Activated naive CD8-positive, alpha-beta T cell treated with anti-CD3 and anti-CD28 coated beads, Interleukin-2, amount 50 U/mL, for 24 hours (primary cell): Measurements from ENCODE around the gene ATMIN.

ENCODE experiments used
- ATAC-seq: fragments of 150-1000 bp; cut with Tn5 transposase; one replicate; pipeline ENCODE4 v1.10.0; 2021
- DNase-seq: peaks from one replicate; pipeline ENCODE4 v3.0.0; 2021
- H3K27ac Mint-ChIP-seq: one replicate; pipeline ENCODE4 v1.8.0; 2021; ENCODE audit warnings: mild to moderate bottlenecking, mixed read lengths
- H3K27me3 Mint-ChIP-seq: one replicate; pipeline ENCODE4 v1.8.0; 2021; ENCODE audit warnings: mixed read lengths
- H3K36me3 Mint-ChIP-seq: one replicate; pipeline ENCODE4 v1.8.0; 2021; ENCODE audit warnings: low read depth, mixed read lengths
- H3K4me1 Mint-ChIP-seq: one replicate; pipeline ENCODE4 v1.8.0; 2021; ENCODE audit warnings: mixed read lengths
- H3K4me3 Mint-ChIP-seq: one replicate; pipeline ENCODE4 v1.8.0; 2021; ENCODE audit warnings: mild to moderate bottlenecking, moderate library complexity, mixed read lengths
- H3K9me3 Mint-ChIP-seq: one replicate; pipeline ENCODE4 v1.8.0; 2021; ENCODE audit warnings: mixed read lengths

ATMIN gene

DNA sequence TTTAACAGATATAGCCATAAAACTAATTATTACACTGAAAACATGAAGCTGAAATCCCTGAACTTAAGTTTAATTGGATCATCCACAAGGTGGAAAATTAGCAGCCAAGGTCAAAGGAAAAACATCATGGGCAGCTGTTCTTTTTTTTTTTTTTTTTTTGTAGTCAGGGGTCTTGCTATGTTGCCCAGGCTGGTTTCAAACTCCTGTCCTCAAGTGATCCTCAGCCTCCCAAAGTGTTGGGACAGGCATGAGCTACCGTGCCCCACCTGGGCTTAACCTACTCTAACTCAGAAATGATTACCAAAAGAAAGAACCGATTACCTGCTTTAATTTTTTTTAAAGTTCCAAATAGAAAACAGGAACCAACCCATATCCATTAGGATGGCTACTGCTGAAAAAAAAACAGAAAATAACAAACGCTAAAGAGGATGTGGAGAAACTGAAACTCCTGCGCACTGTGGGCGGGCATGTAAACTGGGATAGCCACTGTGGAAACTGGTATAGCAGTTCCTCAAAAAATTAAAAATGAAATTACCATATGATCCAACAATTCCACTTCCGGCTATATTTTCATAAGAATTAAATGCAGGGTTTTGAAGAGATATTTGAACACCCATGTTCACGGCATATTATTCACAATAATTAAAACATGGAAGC is 37.5 kb upstream of the ATMIN start:
- Mint-ChIP-seq H3K4me3 (peak overlapping the region; percentile 50), H3K9me3 (no peaks in the 10 kb centered on the region), H3K4me1 (peaks cover 65% of the 10 kb centered on the region), H3K27me3 (no peaks in the 10 kb centered on the region), H3K27ac (peak overlapping the region; percentile 61), H3K36me3 (peaks cover 48% of the 10 kb centered on the region)
- ATAC-seq (no peak), DNase-seq (no peak)

DNA sequence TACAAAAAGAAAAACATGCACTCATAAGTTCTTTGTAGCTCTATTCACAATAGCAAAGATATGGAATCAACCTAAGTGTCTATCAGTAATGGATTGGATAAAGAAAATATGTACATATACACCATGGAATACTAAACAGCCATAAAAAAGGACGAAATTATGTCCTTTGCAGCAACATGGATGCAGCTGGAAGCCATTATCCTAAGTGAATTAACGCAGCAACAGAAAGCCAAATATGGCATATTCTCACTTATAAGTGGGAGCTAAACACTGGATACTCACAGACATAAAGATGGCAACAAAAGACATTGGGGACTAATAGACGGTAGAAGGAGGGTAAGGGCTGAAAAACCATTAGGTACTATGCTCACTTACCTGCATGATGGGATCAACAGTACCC is 34.8 kb upstream of the ATMIN start:
- peaks cover 83% of the 10 kb centered on the region for H3K4me1 Mint-ChIP-seq
- H3K36me3 Mint-ChIP-seq, result peaks cover 28% of the 10 kb centered on the region
- DNase-seq, result no peak
- ATAC-seq, result no peak
- H3K27me3 Mint-ChIP-seq, result no peaks in the 10 kb centered on the region
- no peaks in the 10 kb centered on the region for H3K9me3 Mint-ChIP-seq
- H3K27ac Mint-ChIP-seq, result no peak overlapping the region
- no peak overlapping the region for H3K4me3 Mint-ChIP-seq

DNA sequence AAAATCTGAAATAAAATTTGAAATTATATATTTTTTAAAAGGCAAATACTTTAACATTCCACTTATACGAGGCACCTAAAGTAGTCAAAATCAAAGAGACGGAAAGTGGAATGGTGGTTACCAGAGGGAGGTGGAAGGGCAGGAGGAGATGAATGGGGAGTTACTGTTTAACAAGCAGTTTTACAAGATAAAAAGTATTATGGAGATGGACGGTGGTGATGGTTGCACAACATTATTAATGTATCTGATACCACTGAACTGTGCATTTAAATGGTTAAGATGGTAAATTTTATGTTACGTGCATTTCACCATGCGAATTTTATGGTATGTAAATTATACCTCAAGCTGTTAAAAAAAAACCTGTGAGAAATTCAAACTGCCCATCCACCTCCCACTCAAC is 34.3 kb upstream of the ATMIN start:
- no peaks in the 10 kb centered on the region for H3K9me3 Mint-ChIP-seq
- no peak overlapping the region for H3K4me3 Mint-ChIP-seq
- no peak for DNase-seq
- H3K36me3 Mint-ChIP-seq, result peaks cover 29% of the 10 kb centered on the region
- H3K4me1 Mint-ChIP-seq, result peaks cover 87% of the 10 kb centered on the region
- H3K27ac Mint-ChIP-seq, result no peak overlapping the region
- no peaks in the 10 kb centered on the region for H3K27me3 Mint-ChIP-seq
- ATAC-seq, result no peak

DNA sequence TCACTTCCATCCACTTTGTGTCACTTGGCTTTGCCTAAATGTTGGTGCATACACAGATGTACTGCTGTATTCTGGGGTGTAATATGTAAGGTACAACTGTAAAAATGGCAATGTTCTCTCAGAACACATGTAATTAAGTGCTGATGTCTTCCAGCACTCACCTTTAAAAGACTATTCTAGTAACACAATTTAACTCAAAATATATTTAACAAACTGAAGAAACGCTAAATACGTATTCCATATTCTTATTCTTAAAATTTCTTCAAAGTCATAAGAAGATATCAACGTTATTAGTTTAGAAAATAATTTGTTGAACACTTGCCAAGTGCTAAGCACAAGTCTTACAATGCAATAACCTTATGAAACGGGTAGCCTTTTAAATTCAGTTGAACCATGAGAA is 32.6 kb upstream of the ATMIN start:
- H3K36me3 Mint-ChIP-seq, result peaks cover 25% of the 10 kb centered on the region
- H3K4me3 Mint-ChIP-seq, result peak overlapping the region; percentile 98
- no peaks in the 10 kb centered on the region for H3K9me3 Mint-ChIP-seq
- peak overlapping the region; percentile 87 for H3K27ac Mint-ChIP-seq
- DNase-seq (no peak), ATAC-seq (no peak)
- peaks cover 85% of the 10 kb centered on the region for H3K4me1 Mint-ChIP-seq
- H3K27me3 Mint-ChIP-seq, result peaks cover 7% of the 10 kb centered on the region

DNA sequence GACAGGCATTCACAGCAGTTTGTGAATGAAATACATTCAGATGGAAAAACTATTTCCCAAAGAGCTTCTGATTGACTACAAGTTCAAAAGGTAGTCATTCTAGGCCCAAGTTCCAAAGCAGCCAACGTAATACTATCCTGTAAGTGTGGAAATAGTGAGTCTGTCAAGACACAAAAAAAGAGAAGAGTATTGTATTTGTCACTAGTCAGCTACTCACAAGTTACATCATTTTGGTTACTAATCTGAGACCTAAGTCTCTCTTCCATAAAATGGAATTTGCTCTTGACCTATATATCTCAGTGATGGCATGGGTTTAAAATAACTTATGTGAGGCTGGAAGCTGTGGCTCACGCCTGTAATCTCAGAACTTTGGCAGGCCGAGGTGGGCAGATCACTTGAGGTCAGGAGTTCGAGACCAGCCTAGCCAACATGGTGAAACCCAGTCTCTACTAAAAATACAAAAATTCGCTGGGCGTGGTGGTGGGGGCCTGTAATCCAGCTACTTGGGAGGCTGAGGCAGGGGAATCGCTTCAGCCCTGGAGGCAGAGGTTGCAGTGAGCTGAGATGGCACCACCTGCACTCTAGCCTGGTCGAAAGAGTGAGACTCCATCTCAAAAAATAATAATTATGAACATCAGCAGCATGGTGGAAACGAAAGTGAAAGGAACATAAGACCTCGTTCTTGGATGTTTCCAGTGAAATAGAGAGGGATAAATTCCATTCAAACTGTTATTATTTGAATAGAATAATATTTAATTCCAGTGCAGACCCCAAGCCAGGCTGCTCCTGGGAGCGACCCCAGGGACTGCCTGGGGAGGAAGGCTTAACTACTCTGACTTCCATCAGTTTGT is 31.8 kb upstream of the ATMIN start:
- H3K9me3 Mint-ChIP-seq, result no peaks in the 10 kb centered on the region
- ATAC-seq, result peak; percentile 14
- H3K4me3 Mint-ChIP-seq, result peak overlapping the region; percentile 98
- no peak for DNase-seq
- peaks cover 84% of the 10 kb centered on the region for H3K4me1 Mint-ChIP-seq
- peaks cover 23% of the 10 kb centered on the region for H3K36me3 Mint-ChIP-seq
- peak overlapping the region; percentile 87 for H3K27ac Mint-ChIP-seq
- peaks cover 7% of the 10 kb centered on the region for H3K27me3 Mint-ChIP-seq

DNA sequence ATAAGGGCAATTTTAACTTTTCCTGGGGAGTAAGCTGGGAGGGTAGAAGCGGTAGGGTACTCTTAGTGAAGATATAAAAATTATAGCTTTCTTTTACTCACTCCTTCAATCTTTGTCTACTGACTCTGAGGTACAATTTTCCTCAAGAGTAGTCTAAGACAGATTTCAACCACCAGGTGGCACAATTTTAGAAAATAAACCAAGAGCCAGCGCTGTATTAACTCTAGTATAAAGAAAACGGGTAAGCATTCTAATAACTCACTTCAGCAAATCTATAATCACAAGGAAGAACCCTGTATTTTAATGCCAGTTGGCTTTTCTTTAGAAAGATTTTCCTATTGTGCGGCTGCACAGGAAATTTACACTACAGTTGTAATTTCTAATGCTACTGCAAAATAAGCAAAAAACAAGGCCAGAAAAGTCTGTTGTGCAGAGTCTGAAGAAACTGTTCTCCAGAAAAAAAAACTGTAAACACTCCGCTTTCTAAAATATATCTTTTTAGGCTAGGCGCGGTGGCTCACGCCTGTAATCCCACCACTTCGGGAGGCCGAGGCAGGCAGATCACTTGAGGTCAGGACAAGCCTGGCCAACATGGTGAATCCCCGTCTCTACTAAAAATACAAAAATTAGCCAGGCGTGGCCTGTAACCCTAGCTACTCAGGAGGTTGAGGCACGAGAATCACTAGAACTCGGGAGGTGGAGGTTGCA is 30.8 kb upstream of the ATMIN start:
- peaks cover 78% of the 10 kb centered on the region for H3K4me1 Mint-ChIP-seq
- DNase-seq (no peak), ATAC-seq (no peak)
- H3K27me3 Mint-ChIP-seq, result peaks cover 7% of the 10 kb centered on the region
- H3K4me3 Mint-ChIP-seq, result peak overlapping the region; percentile 98
- H3K36me3 Mint-ChIP-seq, result peaks cover 21% of the 10 kb centered on the region
- H3K27ac Mint-ChIP-seq, result peak overlapping the region; percentile 87
- H3K9me3 Mint-ChIP-seq, result no peaks in the 10 kb centered on the region

DNA sequence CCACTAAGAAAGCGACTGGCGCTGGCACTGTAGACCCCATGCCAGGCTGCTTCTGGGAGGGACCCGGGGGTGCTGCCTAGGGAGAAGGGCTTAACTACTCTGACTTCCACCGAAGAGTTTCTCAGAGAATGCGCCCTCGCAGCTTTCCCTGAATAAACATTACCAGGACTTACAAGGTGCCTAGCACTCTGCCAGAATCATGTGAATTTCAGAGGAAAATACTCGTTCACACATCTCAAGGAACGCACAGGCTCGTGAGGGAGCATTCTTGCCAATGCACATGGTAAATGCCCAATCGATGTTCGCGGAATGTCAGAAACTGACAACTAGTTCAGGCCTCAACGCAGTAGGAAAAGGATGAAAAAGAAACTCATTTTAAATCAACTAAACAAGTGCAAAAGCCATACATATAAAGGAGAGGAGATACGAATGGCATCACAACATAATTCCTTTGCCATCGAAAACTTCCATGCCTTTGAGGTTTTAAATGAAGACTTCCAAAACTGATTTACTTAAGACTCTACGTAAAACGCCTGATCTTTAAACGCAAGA is 30.0 kb upstream of the ATMIN start:
- peaks cover 23% of the 10 kb centered on the region for H3K36me3 Mint-ChIP-seq
- no peaks in the 10 kb centered on the region for H3K9me3 Mint-ChIP-seq
- ATAC-seq (no peak), DNase-seq (no peak)
- peak overlapping the region; percentile 100 for H3K27ac Mint-ChIP-seq
- peak overlapping the region; percentile 98 for H3K4me3 Mint-ChIP-seq
- H3K4me1 Mint-ChIP-seq, result peaks cover 72% of the 10 kb centered on the region
- peaks cover 7% of the 10 kb centered on the region for H3K27me3 Mint-ChIP-seq

DNA sequence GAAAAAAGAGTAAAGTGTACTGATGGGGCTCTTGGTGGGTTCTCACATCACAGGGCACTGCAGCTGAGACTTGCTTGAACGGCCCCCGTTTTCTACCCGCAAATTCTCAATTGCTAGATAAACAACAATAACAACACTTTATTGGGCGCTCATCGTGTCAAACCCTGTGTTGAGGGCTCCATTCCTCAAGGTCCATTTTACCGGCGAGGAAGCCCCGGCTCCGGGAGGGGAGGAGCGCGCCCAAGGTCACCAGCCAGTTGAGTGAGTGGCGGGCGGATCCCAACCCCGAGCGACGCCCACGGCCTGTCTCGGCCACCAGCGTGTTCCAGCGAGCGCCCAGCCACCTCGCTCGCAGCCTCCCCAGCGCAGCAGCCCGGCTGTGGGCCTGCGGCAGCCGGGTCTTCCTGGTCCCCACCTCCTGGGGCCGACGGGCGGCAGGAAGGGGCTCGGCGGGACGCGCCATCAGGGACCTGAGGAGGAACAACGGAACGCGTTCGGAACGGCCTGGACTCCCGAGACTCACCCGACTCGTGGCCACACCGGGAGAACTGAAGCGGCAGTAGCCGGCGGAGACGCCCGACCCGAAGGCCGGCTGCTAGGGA is 29.3 kb upstream of the ATMIN start:
- H3K27me3 Mint-ChIP-seq, result peaks cover 7% of the 10 kb centered on the region
- DNase-seq (peak; percentile 78), ATAC-seq (peak; percentile 30)
- H3K27ac Mint-ChIP-seq, result peak overlapping the region; percentile 100
- no peaks in the 10 kb centered on the region for H3K9me3 Mint-ChIP-seq
- H3K36me3 Mint-ChIP-seq, result peaks cover 28% of the 10 kb centered on the region
- peaks cover 66% of the 10 kb centered on the region for H3K4me1 Mint-ChIP-seq
- H3K4me3 Mint-ChIP-seq, result peak overlapping the region; percentile 98

DNA sequence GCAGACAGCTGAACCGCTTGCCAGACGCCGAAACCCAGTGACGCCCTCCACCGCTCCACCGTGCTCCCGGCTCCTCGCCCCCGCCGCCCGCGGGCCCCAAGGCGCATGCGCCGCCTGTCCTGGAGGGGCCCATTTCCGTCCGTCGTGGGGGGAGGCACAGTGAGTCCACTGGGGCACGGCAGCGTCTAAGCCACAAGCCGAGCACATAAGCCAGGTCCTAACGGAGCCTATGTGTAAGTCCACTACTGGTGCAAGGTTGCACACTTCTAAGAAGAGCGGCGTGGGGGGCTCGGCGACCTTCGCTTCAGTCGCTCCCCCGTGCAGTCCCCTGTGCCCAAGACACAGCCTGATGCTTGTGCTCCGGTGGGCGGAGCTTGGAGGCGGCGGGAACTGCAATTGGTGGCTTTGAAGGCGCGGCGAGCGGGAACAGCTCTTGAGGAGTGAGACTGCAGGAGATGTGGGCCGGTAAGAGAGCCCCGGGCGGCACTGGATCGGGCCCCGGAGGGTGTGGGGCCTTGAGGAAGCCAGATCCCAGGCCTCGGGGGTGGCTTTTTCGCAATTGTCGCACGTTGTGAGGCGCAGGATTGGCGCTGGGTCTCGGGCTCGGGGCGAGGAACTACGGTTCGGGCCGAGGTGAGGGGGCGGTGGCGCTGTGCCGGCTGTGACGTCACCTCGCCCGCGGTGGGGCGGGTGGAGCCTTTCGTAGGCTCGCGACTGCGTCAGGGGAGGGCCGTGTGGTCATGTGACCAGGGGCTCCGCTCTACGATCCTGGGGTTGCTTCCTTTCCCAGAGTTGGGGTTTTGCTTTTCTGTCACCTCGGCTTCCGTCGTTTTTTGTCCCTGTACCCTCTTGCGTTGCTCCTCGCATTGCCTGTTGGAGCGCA is 28.6 kb upstream of the ATMIN start, which contains the start of the genes CENPN and CMC2:
CENPN (plus strand) TSS at position 402 of the 883 bp plus-strand sequence. CDS start 4,726 bp downstream, outside the sequence.
CMC2 (minus strand) TSS at position 73 of the 883 bp plus-strand sequence. CDS start 9,491 bp downstream, outside the sequence.
- Mint-ChIP-seq H3K27ac (peak within 1 kb of the TSS; percentile 100), H3K36me3 (peaks cover 29% of the 10 kb centered on the region), H3K4me3 (peak within 1 kb of the TSS; percentile 98), H3K9me3 (no peaks in the 10 kb centered on the region), H3K4me1 (peaks cover 59% of the 10 kb centered on the region), H3K27me3 (peaks cover 7% of the 10 kb centered on the region)
- ATAC-seq, result peak; percentile 84
- peak; percentile 94 for DNase-seq

DNA sequence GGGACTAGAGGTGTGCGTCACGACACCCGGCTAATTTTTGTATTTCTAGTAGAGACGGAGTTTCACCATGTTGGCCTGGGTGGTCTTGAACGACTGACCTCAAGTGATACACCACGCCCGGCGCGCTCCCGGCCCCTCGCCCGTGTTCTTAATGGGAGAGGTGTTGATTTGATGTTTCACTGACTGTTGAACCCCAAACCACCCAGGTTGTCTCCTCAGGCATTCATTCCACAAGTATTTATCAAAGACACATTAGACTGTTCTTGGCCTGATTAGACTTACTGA is 27.2 kb upstream of the ATMIN start:
- Mint-ChIP-seq H3K27ac (peak overlapping the region; percentile 59), H3K27me3 (peaks cover 7% of the 10 kb centered on the region), H3K9me3 (no peaks in the 10 kb centered on the region), H3K4me1 (peaks cover 48% of the 10 kb centered on the region), H3K36me3 (peaks cover 37% of the 10 kb centered on the region), H3K4me3 (peak overlapping the region; percentile 98)
- ATAC-seq, result no peak
- no peak for DNase-seq

DNA sequence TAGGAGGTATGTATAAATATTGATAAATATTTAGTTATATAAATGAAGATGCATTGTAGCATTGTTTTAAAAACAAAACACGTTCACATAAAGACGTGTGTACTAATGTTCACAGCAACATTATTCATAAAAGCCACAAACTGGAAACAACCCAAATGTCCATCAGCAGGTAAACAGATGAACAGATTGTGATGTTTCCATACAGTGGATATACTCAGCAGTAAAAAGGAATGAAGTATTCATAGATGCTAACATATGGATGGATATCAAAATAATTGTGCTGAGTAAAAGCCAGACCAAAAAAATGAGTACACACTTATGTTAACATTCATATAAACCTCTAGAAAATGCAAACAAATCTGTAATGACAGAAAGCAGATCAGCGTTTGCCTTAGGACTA is 22.7 kb upstream of the ATMIN start:
- Mint-ChIP-seq H3K4me1 (peaks cover 11% of the 10 kb centered on the region), H3K4me3 (no peak overlapping the region), H3K27me3 (no peaks in the 10 kb centered on the region), H3K9me3 (no peaks in the 10 kb centered on the region), H3K36me3 (peaks cover 67% of the 10 kb centered on the region), H3K27ac (no peak overlapping the region)
- DNase-seq, result no peak
- no peak for ATAC-seq

DNA sequence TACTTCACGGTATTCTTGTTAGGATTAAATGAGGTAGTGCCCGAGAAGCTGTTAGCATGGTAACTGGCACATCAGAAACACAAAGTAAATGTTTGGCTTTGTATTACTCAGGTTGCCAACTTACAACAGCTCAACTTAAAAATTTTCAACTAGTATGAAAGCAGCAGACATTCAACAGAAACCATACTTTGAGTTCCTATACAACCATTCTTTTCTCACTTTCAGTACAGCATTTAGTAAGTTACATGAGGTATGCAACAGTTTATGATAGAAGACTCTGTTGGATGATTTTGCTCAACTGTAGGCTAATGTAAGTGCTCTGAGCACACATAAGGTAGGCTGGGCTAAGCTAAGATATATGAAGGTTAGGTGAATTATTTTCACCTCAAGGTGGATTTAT is 21.0 kb upstream of the ATMIN start:
- no peak overlapping the region for H3K27ac Mint-ChIP-seq
- H3K4me1 Mint-ChIP-seq, result no peaks in the 10 kb centered on the region
- ATAC-seq (no peak), DNase-seq (no peak)
- H3K4me3 Mint-ChIP-seq, result no peak overlapping the region
- H3K36me3 Mint-ChIP-seq, result peaks cover 72% of the 10 kb centered on the region
- no peaks in the 10 kb centered on the region for H3K9me3 Mint-ChIP-seq
- H3K27me3 Mint-ChIP-seq, result no peaks in the 10 kb centered on the region

DNA sequence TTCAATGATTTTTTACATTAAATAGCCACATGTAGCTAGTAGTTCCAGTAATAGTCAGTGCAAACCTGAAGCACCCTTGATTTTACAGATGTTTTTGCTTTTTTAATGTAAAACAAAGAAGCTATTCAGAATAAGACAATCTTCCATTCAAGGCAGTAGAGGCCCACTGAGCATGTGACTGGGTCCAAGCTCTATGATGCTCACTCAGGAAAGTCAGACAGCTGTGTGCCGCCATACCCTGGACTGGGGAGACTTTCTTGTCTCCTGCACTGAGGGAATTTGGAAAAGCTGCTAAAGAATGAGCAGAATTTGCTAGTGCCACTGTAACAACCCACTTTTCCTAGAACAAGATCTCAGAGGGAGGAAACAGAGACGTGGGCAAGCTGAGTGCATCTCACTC is 17.1 kb upstream of the ATMIN start:
- H3K4me1 Mint-ChIP-seq, result no peaks in the 10 kb centered on the region
- H3K9me3 Mint-ChIP-seq, result no peaks in the 10 kb centered on the region
- H3K4me3 Mint-ChIP-seq, result no peak overlapping the region
- peaks cover 75% of the 10 kb centered on the region for H3K36me3 Mint-ChIP-seq
- H3K27me3 Mint-ChIP-seq, result no peaks in the 10 kb centered on the region
- no peak overlapping the region for H3K27ac Mint-ChIP-seq
- DNase-seq (no peak), ATAC-seq (no peak)
